B cell (primary cell): ENCODE results near the gene MAD2L1.

Experiments used
- CTCF ChIP-seq: fragments of 200-600 bp; IDR thresholded peaks from one replicate; pipeline ENCODE4 v1.8.0; 2022; ENCODE audit warnings: antibody characterized with exemption, mild to moderate bottlenecking
- EZH2 ChIP-seq: IDR thresholded peaks from 2 replicates; pipeline ENCODE4 v1.6.1; 2012; ENCODE audit warnings: borderline replicate concordance, low read depth, mild to moderate bottlenecking, moderate library complexity, low read length; ENCODE audit not compliant: insufficient read depth, poor library complexity, severe bottlenecking

GRCh38 chr4:120017939-120018692 is 48.5 kb downstream of the MAD2L1 start:
- TF ChIP-seq CTCF (no peak), EZH2 (no peak)
